HG03108 (cell line): Measurements from ENCODE around the gene RHEBL1.

Experiments used
- ATAC-seq: cut with Tn5 transposase; IDR thresholded peaks from one replicate; pipeline ENCODE4 v1.9.1; 2021; ENCODE audit warnings: moderate library complexity; ENCODE audit not compliant: unreplicated experiment

Gene RHEBL1

DNA sequence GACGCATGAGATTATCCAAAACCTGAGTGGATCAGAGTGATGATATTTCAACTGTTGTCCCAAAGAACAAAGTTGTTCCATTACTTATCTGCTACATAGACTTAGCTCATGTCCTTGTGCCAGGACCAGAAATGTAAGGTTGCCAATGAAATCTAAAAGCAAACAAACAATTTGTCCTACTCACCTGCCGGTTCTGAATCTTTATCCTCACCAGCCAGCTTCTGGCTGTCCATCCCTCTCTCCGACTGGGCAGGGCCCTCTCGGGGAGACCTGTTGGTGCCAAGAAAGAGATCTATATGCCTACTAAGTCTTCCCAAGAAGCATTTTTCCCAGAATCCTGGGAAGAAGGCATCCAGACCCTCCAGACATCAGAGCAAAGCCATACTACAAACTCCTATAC is 14.7 kb downstream of the RHEBL1 start:
- ATAC-seq: no peak

GRCh38 chr12:49054524-49054923 is 15.3 kb downstream of the RHEBL1 start:
- no peak for ATAC-seq

- ATAC-seq: no peak
Measured at GRCh38 chr12:49054096-49054495, 15.7 kb downstream of the RHEBL1 start.

GRCh38 chr12:49052451-49053208 is 17.1 kb downstream of the RHEBL1 start:
- no peak for ATAC-seq

- no peak for ATAC-seq
Measured at GRCh38 chr12:49051777-49052438, 17.9 kb downstream of the RHEBL1 start.

DNA sequence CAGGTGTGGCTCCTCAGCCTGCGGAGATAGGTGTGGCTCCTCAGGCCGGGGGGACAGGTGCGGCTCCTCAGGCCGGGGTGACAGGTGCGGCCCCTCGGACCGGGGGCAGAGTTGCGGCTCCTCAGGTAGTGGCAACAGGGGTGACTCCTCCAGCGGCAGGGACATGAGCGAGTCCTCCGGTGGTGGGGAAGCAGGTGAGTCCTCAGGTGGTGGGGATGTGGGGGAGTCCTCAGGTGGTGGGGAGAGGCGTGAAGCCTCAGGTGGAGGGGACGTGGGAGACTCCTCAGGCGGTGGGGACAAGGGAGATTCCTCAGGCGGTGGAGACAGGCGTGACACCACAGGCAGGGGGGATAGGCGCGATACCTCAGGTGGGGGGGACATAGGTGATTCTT is 18.4 kb downstream of the RHEBL1 start:
- no peak for ATAC-seq

DNA sequence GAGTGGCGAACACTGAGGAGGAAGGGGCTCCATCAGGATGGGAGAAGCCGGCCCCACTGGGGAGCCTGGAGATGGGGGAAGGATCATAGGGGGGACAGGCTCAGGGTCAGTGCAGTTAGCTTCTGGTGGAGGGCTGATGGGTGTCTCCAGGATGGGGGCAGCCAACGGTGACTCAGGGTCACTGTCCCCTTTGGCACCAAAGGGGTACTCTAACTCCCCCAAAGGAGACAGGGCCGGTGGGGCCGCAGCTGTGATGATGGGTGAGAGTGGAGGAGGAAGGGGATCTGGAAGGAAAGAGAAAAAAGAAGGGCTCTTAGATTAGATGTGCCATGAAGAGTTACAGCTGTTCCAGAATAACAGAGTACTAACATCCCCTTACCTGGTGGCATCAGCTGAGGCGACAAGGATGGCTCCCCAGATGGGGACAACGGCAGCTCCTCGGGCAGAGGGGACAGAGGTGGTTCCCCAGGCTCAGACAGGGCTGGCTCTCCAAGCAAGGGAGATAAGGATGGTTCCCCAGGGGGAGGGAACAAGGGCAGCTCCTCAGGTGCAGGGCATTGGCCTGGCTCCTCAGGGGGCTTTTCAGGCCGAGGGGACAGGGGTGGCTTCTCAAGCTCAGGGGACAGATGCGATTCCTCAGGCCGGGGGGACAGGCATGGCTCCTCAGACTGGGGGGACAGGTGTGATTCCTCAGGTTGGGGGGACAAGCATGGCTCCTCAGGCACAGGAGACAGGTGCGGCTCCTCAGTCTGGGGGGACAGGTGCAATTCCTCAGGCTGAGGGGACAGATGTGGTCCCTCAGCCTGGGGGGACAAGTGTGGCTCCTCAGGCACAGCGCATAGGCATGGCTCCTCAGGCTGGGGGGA is 19.0 kb downstream of the RHEBL1 start:
- no peak for ATAC-seq

DNA sequence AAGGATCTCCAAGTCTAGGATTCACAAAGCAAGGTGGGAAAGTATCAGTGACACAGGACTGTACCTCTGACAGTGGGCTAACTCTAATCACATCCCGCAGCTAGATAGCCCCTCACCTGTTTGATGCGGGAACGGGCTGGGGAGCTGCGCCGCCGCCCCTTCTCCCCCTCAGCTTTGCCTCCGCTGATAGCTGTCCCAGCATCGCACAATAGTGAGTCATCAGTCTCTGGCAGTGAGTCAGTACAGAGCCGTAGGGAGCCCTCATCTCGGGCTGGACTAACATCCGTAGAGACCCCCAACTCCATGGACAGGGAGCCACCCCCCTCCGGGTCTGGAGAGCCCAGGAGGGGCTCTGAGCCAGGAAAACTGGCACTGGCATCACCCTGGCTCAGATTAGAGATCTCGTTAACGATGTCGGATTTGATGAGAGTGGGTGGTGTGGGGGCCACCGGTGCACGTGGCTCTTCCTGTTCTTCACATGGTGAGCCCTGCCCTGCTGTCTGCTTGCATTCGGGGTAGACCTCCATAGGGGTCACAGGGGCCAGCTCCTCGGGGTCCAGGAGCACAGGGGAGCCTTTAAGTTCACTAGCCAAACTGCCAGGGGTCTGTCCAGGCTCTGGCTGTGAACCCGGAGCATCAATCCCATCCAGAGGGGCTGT is 20.1 kb downstream of the RHEBL1 start:
- ATAC-seq: no peak

DNA sequence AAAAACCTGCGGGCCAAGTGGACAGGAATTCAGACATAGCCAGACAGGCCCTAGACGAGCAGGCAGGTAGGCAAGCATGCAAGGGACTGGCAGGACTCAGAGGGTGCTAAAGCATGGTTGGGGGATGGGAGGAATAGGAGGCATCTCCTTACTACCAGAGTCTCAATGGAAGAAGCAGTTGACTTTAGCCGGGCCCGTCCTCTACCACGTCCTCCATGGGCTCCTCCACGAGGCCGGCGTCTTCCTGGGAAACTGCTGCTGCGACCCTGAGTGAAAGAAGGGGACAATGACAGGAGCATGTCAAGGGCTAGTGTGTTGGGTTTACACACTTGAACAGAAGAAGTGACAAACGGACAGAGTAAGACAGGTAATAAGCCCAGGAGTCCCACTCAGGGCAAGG is 20.8 kb downstream of the RHEBL1 start:
- no peak for ATAC-seq

DNA sequence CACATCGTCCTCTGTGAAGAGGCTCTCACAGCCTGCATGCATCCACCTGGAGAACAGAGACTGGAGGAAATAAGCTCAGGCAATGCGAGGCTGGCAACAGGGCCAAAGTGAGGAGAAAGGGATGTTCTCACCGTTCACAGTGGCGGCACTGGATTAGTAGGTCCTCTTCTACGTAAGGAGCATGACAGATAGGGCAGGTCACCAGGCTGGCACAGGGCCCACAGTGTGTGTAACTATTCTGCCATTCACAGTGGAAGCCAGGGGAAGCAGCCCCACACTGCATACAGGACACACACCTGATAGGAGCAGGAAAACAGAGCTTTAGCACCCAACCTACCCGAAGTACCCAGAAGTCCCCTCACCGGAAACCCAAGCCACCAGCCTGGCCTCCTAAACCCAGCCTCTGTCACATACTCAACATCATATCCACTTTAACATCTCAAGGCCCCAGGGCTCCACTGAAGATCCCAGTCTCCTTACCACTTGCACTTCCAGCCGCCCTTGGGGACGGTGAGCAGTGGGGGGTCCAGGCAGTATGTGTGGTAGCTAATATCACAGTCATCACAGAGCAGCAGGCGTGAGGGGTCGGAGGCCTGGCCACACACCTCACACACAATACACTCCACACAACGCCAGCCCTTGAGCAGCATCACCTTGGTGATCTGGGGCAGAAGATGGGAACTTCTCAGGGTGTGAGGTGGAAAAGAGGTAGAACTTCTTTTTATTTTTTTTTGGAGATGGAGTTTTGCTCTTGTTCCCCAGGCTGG is 23.5 kb downstream of the RHEBL1 start:
- ATAC-seq: no peak

DNA sequence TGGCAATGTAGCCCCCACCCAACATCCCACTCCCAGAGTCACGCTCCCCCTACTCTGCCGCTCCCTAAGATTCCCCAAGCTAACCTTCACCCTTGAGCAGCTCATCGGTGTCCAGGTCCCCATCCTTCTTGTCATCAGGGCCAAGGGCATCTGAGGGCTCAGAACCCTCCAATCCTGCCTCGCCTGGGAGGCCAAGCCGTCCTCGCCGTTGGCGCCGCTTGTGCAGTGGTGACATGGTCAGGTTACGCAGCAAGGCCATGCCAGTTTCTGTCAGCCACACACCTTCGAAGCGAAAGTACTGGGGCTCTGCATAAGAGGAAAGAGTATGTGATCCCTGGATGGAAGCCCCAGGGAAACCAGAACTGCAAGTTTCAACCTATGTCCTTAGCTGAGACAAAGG is 25.1 kb downstream of the RHEBL1 start:
- no peak for ATAC-seq

DNA sequence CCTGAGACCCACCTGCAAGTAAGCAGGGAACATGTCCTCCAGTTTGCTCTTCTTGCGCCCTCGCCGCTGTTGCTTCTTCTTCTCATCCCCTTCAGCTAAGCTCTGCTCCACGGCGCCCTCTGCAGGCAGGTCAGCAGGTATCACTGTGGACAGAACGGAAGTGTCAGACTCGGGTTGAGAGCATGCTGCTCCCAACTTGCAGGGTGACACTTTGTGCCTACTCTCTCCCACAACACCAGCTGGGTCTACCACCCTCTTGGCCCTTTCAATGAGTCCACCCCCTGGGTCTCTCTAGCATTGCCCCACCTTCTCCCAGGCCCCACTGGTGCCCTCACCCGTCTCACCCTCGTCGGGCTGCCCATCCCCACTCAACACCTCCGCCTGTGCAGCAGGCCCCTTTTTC is 25.9 kb downstream of the RHEBL1 start:
- no peak for ATAC-seq

GRCh38 chr12:49043241-49043640 is 26.5 kb downstream of the RHEBL1 start:
- no peak for ATAC-seq

DNA sequence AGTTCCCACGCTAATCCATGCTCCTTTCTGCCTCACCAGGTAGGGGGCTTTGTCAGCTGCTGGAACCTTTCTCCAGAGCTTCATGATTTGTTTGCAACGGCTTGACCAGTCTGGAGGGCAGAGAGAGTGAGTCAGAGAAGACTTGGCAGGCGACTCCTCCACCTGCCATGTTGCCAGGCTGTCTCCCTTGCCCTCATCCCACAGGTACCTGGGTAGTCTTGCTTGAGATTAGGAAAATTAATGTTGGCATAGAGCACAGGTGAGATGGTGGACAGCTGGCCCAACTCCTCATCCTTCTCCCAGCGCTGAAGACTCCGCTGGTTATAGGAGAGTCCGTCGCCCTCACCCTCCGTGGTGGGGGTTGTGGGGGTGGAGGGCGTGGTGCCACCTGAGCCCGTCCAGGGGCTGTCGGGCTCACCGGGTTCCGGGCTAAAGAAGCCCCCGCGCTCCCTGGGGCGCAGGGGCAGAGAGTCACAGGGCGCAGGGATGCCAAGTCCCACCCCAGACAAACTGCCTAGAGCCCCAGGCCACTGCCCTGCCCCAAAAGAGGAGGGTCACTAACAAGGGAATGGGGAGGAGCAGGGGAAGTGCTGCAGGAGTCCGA is 27.8 kb downstream of the RHEBL1 start:
- no peak for ATAC-seq

GRCh38 chr12:49041036-49041880 is 28.5 kb downstream of the RHEBL1 start:
- no peak for ATAC-seq

DNA sequence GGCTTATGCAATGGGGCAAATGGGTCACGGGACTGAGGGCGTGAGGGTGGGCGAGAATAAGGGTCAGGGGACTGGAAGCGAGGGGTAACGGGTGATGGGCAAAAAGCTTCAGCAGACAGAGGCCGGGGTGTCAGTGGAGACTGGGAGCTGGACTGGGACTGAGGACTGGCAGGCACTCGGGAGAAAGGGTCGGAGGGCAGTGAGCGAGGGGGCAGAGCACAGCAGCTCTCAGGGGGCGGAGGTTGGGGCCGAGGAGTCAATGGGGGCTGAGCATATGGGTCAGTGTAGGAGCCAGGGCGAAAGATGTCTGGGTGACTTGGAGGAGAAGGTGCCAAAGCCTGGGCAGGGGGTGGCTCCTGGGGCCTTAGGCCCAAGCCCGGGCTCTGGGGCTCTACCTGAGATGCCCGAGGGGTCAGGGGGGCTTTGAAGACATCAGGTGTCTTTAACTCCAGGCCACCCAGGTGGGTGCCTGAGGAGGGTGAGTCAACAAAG is 29.4 kb downstream of the RHEBL1 start:
- ATAC-seq: no peak

- no peak for ATAC-seq
Measured at GRCh38 chr12:49039421-49040363, 30.1 kb downstream of the RHEBL1 start.
